Endothelial cell (in vitro differentiated cells): ENCODE data around the gene COPS4. TPM values are rescaled to one million over a fixed set of nuclear protein-coding genes. Genes with fewer than 3 reads are reported as not detected.
"Not testable (repeated sequence)": the region's sequence is repeated elsewhere in the genome, so short reads cannot be mapped to it uniquely, and the experiment has no call there.

Experiments
- DNase-seq: peaks from one replicate; pipeline ENCODE4 v3.0.0; 2021; ENCODE audit warnings: low spot score
- H3K27ac Mint-ChIP-seq: one replicate; pipeline ENCODE4 v1.8.0; 2021; ENCODE audit warnings: mixed read lengths, inconsistent platforms; ENCODE audit not compliant: unreplicated experiment
- H3K27me3 Mint-ChIP-seq: one replicate; pipeline ENCODE4 v1.8.0; 2021; ENCODE audit warnings: mild to moderate bottlenecking, moderate library complexity, mixed read lengths, inconsistent platforms; ENCODE audit not compliant: unreplicated experiment
- H3K36me3 Mint-ChIP-seq: one replicate; pipeline ENCODE4 v1.8.0; 2021; ENCODE audit warnings: mild to moderate bottlenecking, low read depth, mixed read lengths, inconsistent platforms; ENCODE audit not compliant: unreplicated experiment
- H3K4me1 Mint-ChIP-seq: one replicate; pipeline ENCODE4 v1.8.0; 2021; ENCODE audit warnings: mild to moderate bottlenecking, mixed read lengths, inconsistent platforms; ENCODE audit not compliant: unreplicated experiment
- H3K4me3 Mint-ChIP-seq: one replicate; pipeline ENCODE4 v1.8.0; 2021; ENCODE audit warnings: mild to moderate bottlenecking, mixed read lengths, inconsistent platforms; ENCODE audit not compliant: unreplicated experiment
- H3K9me3 Mint-ChIP-seq: one replicate; pipeline ENCODE4 v1.8.0; 2021; ENCODE audit warnings: mixed read lengths, inconsistent platforms; ENCODE audit not compliant: unreplicated experiment
- CTCF ChIP-seq: fragments of 200-600 bp; sonication (generic); IDR thresholded peaks from one replicate; pipeline ENCODE4 v1.5.0; 2021; ENCODE audit warnings: antibody characterized with exemption; ENCODE audit not compliant: unreplicated experiment
- total RNA-seq: library from RNA; stranded (reverse); fragmentation: NEBNext Ultra II Directional; extraction: Animal tissue kit (Norgen Biotek cat#: 25700); gene quantifications from one replicate; pipeline ENCODE4 v1.2.1, GENCODE V29; 2021; ENCODE audit not compliant: unreplicated experiment

The COPS4 gene
- total RNA-seq, 1 donor from 2014 or later, result 32.2 TPM

DNA sequence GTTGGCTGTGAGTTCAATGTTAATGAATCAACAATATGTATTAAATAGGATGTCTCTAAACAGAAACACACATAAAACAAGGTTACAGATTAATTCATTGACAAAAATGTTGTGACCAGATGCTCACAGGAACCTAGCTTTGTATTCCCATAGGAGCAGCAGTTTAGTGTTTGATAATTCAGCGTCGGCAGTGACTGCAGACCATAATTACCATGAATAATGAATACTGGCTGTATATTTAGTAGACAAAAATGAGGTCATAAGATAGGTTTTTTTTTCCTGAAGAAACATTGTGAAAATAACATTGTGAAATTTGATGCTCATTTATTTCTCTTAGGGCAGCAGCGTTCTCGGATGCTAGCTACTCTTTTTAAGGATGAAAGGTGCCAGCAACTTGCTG, 27.8 kb downstream of the COPS4 start:
- DNase-seq, result no peak
- Mint-ChIP-seq H3K4me3 (no peak overlapping the region), H3K36me3 (peaks cover 18% of the 10 kb centered on the region), H3K9me3 (no peaks in the 10 kb centered on the region), H3K27me3 (peaks cover 2% of the 10 kb centered on the region), H3K27ac (no peak overlapping the region), H3K4me1 (no peaks in the 10 kb centered on the region)
- TF ChIP-seq CTCF, result no peak

- H3K36me3 Mint-ChIP-seq, result peaks cover 19% of the 10 kb centered on the region
- no peak overlapping the region for H3K27ac Mint-ChIP-seq
- no peaks in the 10 kb centered on the region for H3K27me3 Mint-ChIP-seq
- TF ChIP-seq CTCF, result no peak
- no peak for DNase-seq
- H3K9me3 Mint-ChIP-seq, result no peaks in the 10 kb centered on the region
- no peaks in the 10 kb centered on the region for H3K4me1 Mint-ChIP-seq
- H3K4me3 Mint-ChIP-seq, result no peak overlapping the region
These were observed 30.3 kb downstream of the COPS4 start for GRCh38 chr4:83065266-83065665.

GRCh38 chr4:83067058-83067639, 32.2 kb downstream of the COPS4 start:
- Mint-ChIP-seq H3K36me3 (peaks cover 16% of the 10 kb centered on the region), H3K9me3 (no peaks in the 10 kb centered on the region), H3K4me1 (no peaks in the 10 kb centered on the region), H3K27ac (no peak overlapping the region), H3K27me3 (peaks cover 2% of the 10 kb centered on the region), H3K4me3 (no peak overlapping the region)
- no peak for DNase-seq
- TF ChIP-seq CTCF, result no peak

DNA sequence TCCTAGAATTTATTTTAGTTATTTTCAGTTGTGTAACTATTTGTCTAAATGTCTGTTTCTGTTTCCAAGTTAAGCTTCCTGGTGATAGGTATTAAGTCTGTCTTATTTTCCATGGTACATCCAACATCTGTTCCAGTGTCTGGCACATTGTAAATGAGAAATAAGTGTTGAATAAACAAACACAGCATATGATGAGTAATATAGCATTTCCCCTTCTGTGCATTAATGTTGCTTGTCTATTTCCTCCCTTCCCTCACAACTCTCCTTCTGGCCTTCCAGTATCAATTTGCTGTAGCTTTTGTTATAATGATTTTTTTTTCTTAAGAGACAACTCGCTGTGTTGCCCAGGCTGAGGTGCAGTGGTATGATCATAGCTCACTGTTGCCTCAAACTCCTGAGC, 36.1 kb downstream of the COPS4 start:
- H3K27ac Mint-ChIP-seq, result no peak overlapping the region
- no peak for TF ChIP-seq CTCF
- no peak for DNase-seq
- no peaks in the 10 kb centered on the region for H3K4me1 Mint-ChIP-seq
- no peaks in the 10 kb centered on the region for H3K9me3 Mint-ChIP-seq
- H3K4me3 Mint-ChIP-seq, result no peak overlapping the region
- H3K27me3 Mint-ChIP-seq, result peaks cover 2% of the 10 kb centered on the region
- H3K36me3 Mint-ChIP-seq, result peaks cover 16% of the 10 kb centered on the region

- Mint-ChIP-seq H3K4me3 (no peak overlapping the region), H3K4me1 (no peaks in the 10 kb centered on the region), H3K36me3 (peaks cover 10% of the 10 kb centered on the region), H3K27ac (no peak overlapping the region), H3K9me3 (no peaks in the 10 kb centered on the region), H3K27me3 (peaks cover 2% of the 10 kb centered on the region)
- peak; percentile 70 for TF ChIP-seq CTCF
- DNase-seq, result peak; percentile 45
These were observed 39.2 kb downstream of the COPS4 start for GRCh38 chr4:83074086-83074704.

DNA sequence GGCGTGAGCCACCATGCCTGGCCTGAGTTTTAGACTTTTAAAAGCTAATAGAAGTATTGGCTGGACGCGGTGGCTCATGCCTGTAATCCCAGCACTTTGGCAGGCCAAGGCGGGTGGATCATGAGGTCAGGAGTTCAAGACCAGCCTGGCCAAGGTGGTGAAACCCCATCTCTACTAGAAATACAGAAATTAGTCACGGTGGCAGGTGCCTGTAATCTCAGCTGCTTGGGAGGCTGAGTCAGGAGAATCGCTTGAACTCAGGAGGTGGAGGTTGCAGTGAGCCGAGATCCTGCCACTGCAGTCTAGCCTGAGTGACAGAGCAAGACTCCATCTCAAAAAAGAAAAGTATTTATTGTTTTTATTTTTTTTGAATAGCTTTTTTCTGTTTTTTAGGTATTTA, 39.8 kb downstream of the COPS4 start:
- H3K36me3 Mint-ChIP-seq, result not testable (repeated sequence)

More for the DNA sequence above, 39.8 kb downstream of the COPS4 start:
- not testable (repeated sequence) for H3K4me1 Mint-ChIP-seq, H3K27me3 Mint-ChIP-seq, H3K27ac Mint-ChIP-seq, H3K4me3 Mint-ChIP-seq, DNase-seq, H3K9me3 Mint-ChIP-seq
